NOMO-1 treated with dmso at 0.1 percent for 144 hours (cell line): ENCODE data around the gene SRPK1.
"Not testable (repeated sequence)": the region's sequence is repeated elsewhere in the genome, so short reads cannot be mapped to it uniquely, and the experiment has no call there.

Experiments
- DNase-seq: peaks from one replicate; lab custom pipeline; 2025; ENCODE audit not compliant: unreplicated experiment; lab: John Stamatoyannopoulos, UW

The SRPK1 gene

DNA sequence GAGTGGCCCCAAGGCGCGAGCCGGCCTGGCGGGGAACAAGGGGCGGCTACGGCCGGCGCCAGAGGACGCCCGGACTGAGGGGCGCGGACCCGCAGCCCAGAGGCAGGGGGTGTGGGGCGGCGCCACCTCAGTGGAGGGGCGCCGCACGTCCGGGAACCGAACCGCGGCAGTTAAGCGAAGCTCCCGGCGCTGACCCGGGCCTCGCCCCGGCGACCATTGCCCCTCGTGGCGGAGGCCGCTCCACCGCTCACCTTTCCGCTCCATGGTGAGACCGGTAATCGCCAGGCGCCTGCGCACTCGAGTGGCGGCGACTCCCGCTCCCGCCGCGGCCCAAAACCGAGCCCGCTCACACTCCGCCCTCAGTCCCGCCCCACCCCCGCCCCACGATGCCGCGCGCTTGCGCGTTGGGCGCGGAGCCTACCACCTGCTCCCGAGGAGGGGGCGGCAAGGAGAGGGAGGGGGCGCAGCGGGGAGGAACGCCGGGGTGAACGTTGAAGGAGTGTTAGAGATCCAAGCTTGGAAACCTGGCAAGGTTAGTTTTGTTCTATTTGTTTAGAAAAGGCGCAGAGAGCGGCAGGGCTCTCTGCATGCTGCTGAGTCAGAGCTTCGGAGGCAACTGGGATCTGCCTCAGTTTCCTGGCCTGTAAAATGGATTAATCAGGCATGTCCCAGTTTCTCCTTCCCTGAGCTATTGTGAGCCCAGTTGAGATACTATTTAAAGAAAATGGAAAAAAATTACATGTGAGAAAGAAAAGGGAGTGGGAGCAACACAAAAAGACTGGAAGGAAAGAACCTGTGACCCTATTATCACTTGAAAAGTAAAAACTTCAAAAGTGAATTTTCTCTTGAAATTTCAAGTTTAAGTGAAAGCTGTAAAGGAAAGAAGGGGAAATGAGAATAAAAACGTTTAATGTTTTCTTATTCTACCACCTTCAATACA is at the start of gene SRPK1:
SRPK1 (minus strand) TSS at position 306 of the 940 bp plus-strand sequence; CDS start at position 264, 42 bp downstream.
- DNase-seq: peak; percentile 78

DNA sequence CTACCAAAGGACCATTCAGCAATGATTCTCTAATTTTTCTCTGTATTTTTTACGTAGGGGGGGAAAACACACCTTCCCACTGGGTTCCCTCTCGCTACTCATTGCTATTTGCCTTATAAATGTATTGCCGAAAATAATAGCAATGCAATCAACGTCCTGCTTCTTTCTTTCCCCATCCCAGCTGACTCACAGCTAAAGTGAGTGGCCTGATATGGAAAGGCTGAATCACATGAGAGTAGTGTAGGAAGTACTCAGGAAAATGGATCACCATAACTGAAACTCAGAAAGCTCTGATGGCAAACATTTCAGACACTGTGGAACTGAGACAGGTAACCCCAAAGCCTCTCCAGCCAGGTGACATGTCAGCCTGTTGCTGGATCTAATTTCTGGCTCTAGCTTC is 49.3 kb upstream of the SRPK1 start:
- no peak for DNase-seq

DNA sequence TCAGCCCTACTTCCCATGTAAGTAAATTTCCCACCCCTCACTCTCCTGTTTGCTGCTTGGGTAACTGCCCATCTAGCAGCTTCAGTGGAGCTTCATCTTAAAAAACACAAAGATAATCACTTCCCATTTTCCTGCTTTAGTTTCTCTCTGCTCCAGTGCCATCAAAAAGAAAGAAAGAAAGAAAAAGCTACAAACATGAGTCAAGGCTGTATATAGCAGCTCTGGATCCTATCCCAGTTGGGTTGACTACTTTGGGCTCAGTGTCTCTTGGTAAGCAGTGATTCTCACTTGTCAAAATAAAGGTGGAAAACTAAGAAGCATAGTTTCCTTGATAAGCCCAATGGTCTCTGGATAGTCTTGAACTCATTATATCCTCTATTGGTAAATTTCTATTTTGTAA is 48.7 kb upstream of the SRPK1 start:
- no peak for DNase-seq

DNA sequence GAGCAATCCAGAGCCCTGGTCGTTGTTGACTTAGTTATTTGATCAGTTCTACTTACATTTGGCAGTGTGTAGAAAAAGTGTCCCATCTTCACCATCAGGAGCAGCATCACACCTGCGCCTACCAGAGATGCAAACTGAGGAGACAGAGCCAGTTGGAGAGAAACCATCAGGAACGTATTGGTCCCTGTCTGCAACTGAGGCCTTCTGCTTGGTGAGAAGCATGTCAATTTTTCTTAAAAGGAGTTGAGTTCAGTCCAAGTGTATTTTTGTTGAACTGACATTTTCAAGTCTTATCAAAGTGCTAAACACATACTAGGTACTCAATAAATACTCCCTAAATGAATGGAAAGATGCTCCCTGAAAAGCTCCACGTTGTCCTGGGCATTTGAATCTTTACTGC is 47.9 kb upstream of the SRPK1 start:
- DNase-seq: no peak

DNA sequence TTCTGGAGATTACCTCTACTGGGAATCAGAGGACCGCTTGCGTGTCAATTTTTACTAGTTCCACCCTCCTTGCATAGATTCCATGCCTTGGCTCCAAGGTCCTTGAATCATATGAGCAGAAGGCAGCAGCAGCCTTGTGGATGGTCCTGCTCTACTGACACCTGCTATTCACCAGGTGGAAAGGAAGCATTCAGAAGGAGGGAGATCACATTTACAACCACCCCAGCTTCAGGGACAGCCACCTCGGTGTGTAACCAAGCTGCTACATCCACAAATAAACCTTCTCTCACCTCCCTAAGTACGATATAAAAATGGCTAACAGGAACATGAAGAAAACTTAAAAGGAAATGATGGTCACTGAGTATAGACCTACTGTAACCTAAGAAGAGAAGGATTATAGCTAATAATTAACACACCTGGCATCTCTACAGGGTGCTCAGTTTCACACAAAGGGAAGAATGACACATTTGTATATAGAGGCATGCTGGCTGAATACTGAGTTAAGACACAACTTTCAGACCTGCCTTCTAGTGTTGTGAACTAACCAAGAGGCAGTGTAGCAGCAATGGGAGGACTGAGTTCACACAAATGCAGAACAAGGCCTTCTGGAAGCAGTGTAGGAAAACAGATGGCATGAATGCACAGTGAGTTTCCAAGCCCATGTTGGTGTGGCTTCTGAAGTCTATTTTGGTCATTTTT is 46.3 kb upstream of the SRPK1 start:
- DNase-seq: no peak

DNA sequence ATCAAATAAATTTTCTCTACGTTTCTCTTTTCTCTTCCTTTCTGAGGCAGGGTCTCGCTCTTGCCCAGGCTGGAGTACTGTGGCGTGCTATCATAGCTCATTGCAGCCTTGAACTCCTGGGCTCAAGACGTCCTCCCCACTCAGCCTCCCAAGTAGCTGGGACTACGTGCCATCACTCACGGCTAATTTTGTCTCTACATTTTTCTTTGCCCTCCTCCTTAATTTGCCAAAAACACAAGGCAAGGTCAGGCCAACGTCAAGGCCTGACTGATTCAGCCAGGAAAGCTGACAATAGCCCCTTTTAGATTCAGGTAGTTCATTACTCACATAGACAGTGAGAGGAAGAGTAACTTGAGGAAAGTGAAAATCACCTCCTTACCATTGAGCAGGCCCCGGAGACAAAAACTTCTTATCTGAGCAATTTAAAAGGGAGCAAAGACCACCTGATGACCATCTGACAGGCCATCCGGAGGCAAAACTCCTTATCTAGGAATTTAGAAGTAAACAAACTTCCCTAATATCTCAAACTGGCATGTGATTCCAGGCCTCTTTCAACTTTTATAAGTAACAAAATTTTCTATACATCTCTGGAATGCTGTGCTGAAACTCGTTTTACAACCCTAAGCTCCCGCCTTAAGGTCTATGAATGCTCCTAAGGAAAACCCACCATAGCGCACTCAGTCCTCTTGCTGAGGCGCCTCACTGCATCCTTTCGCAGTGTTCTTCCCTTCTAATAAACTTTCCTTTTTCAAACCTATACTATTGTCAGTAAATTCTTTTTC is 42.1 kb upstream of the SRPK1 start:
- DNase-seq: no peak

DNA sequence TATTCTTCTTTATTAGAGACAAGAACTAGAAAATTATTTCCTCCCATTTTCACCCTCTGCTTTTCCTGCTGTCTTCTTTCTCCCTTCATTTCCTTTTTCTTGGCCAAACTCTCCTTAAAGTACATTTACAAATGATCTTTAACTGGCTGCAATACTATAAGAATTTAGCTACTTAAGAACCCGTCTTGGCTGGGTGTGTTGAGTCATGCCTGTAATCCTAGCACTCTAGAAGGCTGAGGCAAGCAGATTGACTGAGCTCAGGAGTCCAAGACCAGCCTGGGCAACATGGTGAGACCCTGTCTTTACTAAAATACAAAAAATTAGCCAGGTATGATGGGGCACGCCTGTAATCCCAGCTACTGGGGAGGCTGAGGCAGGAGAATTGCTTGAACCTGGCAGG is 39.3 kb upstream of the SRPK1 start:
- no peak for DNase-seq

DNA sequence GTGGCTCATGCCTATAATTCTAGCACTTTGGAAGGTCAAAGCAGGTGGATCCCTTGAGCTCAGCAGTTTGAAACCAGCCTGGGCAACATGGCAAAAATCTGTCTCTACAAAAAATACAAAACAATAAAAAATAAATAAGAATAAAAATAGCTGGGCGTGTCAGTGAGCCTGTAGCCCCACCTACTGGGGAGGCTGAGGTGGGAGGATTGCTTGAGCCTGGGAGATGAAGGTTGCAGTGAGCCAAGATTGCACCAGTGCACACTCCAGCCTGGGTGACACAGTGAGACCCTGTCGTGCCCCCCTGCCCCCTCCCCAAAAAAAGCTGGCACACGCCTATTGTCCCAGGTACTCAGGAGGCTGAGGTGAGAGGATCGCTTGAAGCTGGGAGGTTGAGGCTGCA is 35.1 kb upstream of the SRPK1 start:
- no peak for DNase-seq

DNA sequence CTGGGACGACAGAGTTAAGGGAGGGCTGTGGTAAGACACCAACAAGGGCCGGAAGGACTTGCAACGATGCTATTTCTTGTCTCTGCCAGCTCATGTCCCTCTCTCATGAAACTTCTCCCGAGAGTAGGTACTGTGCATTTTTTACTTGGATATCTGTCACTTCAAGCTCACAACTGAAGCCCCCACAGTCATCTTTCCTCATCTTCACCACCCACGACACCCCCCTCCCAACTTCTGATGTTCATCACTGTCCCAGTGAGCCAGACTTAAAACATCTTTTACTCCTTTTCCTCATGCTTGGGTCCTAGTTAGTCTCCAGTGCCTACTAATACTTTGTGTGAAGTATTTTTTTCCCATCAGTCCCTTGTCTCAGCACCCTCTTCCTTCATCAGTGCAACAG is 34.6 kb upstream of the SRPK1 start:
- DNase-seq: no peak

DNA sequence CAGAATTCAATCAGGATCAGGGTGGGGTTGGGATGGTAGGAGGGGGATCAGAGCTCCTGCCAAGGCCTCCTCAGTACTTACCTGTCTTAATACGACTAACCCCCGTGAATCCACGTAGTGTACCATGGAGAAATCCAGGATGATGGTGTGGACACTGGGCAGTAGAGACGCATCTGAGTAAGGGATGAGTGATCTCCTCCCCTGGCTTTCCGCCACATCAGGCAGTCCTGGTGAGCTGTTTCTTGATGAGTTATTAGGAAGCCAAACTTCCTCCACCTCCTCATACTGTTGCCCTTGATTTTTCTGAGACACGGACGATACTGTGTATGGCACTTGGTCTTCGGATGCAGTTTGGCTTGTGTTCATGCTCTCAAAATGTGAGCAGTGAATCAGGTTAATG is 34.2 kb upstream of the SRPK1 start:
- DNase-seq: no peak

DNA sequence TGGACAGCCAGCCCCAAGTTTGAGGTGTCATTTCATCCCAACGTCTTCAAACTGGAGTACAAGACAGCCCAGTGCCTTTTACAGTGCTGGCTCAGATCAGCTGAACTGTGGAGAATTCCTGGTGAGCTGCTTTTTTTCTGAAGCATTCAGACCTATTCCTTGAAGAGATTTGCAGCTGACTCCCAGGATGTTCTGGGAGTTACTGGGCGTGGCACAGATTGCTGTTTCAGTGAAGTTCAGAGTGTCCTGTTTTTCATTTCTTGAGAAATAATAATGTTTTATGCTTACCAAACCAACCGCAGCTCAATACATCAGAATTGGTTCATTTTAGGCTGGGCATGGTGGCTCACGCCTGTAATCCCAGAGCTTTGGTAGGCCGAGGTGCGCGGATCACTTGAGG is 33.4 kb upstream of the SRPK1 start:
- no peak for DNase-seq

DNA sequence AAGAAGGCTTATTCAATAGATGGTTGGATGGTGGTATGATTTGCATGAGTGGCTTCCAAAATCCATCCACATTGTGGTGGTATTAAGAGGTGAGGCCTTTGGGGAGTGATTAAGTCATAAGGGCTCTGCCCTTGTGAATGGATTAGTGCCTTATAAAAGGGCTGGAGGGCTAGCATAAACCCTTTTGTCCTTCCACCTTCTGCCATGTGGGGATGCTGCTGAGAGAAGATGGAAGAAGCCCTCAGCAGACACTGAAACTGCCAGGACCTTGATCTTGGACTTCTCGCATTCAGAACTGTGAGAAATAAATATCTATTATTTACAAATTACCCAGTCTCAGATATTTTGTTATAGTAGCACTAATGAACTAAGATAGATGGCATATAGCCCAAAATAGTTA is 27.8 kb upstream of the SRPK1 start:
- DNase-seq: no peak

DNA sequence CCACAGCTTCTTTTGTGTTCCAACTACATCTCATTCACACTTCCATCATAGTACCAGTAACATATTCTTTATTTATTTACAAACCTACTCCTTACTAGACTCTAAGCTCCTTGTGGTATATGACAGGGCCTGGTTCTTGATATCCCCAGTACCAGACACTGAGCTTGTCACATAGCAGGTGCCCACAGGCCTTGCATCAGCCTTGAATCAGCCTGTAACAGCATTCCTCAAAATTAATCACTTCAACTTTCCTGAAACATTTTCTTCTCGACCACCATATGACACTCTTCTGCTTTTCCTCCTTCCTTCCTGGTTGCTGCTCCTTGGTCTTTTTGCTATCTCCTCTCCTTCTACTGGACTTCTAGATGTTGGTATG is 24.7 kb upstream of the SRPK1 start:
- no peak for DNase-seq

DNA sequence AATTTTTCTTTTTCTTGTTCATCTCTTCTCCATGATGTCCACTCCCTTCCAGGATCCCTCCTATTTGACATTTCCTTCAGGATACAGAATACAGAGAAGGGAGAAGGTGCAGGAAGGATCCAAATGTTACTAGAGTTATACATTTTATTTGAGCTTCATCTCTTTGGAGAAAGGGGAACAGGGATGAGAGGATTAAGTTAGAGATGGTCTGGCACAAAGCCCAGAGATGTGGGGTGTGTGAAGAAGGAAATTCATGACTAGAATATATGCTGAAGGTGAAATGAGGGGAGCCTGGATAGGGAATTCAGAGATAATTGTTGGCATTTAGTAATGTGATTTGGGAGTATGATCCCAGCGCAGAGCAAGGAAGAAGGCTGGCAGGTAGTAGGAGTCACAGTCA is 22.5 kb upstream of the SRPK1 start:
- DNase-seq: no peak

DNA sequence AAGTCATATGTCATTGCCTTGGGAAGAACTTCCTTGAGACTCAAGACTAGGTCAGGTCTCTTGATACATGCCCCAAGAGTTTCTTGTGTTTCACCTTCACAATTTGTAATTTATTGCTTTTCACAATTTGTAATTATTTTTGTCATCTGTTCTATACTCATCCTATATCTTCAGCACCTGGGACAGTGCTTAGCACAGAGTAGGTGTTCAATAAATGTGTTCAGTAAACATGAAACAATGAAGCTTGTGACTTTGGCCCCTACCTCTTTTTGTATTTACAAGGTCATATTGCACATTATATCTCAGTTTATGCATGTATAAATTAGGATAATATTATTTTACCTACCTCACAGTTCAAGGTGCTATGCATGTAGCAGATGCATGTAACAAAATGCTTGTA is 21.5 kb upstream of the SRPK1 start:
- no peak for DNase-seq

DNA sequence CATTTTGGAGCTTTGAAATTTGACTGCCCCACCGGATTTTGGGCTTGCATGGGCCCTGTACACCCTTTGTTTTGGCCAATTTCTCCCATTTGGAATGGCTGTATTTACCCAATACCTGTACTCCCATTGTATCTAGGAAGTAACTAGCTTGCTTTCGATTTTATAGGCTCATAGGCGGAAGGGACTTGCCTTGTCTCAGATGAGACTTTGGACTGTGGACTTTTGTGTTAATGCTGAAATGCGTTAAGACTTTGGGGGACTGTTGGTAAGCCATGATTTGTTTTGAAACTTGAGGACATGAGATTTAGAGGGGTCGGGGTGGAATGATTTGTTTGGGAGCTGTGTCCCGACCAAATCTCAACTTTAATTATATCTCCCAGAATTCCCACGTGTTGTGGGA is 20.3 kb upstream of the SRPK1 start:
- not testable (repeated sequence) for DNase-seq

DNA sequence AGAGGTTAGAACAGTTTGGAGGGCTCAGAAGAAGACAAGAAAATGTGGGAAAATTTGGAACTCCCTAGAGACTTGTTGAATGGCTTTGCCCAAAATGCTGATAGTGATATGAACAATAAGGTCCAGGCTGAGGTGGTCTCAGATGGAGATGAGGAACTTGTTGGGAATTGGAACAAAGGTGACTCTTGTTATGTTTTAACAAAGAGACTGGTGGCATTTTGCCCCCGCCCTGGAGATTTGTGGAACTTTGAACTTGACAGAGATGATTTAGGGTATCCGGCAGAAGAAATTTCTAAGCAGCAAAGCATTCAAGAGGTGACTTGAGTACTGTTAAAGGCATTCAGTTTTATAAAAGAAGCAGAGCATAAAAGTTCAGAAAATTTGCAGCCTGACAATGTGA is 19.1 kb upstream of the SRPK1 start:
- DNase-seq: not testable (repeated sequence)

DNA sequence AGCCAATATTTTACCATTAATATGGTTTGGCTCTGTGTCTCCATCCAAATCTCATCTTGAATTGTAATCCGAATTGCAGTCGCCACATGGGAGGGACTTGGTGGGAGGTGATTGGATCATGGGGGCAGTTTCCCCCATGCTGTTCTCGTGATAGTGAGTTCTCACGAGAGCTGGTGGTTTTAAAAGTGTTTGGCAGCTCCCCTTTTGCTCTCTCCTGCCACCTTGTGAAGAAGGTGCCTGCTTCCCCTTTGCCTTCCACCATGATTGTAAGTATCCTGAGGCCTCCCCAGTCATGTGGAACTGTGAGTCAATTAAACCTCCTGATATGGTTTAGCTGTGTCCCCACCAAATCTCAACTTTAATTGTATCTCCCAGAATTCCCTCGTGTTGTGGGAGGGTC is 18.4 kb upstream of the SRPK1 start:
- not testable (repeated sequence) for DNase-seq

DNA sequence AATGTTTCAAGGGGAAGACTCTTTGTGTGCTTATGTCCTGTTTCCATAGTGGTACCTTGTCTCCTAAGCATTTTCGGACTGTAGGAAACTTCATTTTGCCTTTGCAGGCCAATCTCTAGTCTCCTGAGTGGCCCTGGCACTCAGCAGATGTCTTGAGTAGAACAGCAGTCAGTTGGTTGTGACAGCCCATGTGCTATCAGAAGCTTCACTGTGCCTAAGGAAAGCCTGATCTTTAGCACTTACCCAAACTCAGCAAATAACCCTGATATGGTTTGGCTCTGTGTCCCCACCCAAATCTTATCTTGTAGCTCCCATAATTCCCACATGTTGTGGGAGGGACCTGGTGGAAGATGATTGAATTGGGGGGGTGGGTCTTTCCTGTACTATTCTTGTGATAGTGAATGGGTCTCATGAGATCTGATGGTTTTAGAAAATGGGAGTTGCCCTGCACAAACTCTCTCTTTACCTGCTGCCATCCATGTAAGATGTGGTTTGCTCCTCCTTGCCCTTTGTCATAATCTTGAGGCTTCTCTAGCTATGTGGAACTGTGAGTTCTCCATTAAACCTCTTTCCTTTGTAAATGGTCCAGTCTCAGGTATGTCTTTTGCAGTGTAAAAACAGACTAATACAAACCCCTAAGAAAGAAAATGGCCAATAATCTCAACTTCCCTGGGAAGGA is 15.9 kb upstream of the SRPK1 start:
- DNase-seq: no peak

DNA sequence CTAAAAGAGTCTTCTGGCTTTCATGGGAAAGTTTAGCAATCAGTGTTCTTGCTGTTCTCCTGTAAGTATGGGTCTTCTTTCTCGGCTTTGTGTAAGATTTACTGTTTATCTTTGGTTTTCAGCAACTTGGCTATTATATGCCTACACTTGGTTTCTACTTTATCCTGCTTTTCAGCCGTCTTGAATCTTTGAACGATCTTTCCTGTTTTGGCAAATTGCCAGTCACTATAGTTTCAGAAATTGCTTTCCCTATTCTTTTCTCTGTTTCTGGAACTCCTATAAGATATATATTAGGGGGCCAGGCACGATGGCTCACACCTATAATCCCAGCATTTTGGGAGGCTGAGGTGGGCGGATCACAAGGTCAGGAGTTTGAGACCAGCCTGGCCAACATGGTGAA is 14.6 kb upstream of the SRPK1 start:
- no peak for DNase-seq

DNA sequence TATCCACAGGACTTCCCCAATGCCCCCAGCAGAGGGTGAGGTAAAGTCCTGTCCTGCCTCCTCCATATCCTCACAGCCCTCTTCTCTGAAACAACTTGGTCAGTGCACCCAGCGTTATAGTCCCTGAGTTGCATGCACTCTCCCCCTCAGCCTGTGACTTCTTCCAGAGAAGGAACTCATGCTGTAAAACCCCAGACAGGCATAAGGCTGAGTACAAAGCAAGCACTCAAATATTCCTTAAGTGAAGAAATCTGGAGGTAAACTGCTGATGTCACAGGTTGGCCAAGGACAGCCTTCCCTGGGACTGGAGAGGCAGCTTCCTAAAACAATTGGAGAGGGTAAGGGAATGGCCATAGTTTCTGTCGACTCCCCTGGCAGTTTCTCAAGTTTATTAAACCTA is 12.9 kb upstream of the SRPK1 start:
- DNase-seq: no peak
